ENCODE results near the gene IL17RB. TPM values are rescaled to one million over a fixed set of nuclear protein-coding genes. Genes with fewer than 3 reads are reported as not detected.

IL17RB gene
- polyA plus RNA-seq, 4 donors = 12.0 to 18.3 (median 15.2) TPM

DNA sequence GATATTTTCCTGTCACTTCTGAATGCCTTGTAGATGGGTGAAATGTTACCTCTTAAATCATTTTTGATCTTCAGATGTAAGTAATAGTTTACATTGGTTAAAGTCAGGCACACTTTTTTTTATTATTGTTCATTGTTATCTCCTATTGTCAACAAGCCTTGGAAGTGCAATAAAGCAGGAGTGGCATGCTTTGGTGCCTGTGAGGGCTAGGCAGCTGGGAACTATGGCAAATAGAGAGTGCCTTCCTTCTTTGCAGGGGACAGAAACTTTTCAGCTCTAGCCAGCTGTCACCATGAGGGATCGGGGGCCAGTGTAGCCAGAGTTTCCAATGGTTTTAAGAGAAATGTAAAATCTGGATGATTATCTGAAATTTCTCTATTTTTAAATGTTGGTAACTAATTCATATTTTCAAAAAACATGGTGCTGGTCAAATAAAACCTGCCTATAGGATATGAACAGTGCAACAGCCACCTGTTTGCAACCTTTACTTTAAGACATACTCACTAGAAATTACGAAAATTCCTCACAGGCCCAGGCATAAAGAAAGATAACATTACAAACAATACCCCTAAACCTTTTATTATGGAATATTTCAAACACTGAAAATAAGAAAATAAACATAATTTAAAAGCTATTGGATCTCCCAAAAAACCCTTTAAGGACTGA lies 54.4 kb downstream of the IL17RB start:
- no peak for DNase-seq (ENCODE audit: low read depth in 4 of 4, low spot score in 2 of 4)

DNA sequence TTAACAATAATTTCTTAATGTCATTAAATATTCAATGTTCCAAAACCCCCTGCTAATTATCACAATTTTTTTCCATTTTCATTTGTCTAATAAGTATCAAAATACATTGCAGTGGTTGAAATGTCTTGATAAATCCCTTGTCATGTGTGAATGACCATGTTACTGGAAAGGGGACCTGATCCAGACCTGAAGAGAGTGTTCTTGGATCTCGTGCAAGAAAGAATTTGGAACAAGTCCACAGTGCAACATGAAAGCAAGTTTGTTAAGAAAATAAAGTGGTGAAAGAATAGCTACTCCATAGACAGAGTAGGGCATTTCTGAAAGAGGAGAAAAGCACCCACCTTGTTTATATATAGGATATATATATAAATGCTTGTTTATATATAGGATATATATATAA lies 55.7 kb downstream of the IL17RB start:
- no peak for DNase-seq (ENCODE audit: low read depth in 4 of 4, low spot score in 2 of 4)

DNA sequence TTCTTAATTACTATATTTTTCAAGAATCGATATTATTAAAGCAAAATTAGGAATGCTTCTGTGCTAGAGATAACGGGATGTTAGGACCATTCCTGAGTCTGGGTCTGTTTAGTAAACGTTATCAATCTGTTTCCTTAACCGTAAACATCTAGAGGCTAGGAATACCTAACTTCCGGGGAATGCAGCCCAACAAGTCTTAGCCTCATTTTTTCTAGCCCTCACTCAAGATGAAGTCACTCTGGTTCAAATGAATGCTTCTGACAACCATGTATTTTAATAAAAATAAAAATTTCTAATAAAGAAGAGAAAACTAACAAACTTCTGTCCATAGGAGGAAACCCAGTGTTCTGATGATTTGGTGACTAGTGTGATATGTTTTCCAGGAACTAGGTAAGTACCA lies 56.3 kb downstream of the IL17RB start:
- DNase-seq (ENCODE audit: low read depth in 4 of 4, low spot score in 2 of 4) = no peak

DNA sequence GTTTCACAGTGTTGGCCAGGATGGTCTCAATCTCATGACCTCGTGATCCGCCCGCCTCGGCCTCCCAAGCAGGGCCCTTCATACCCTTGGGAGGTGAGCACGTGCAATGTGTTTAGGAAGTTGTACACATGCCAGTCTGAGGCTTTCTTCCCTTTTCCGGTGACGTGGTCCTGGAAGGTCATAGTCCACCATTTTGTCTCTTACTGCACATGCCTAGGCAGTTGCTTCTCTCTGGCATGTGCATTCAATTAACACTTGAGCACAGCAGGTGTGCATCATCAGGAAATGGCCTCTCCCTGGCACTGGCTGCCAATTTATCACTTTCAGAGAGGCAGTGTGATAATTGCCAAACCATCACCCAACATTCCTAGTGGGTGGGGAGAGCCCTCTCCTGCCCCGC lies 67.0 kb downstream of the IL17RB start:
- no peak for DNase-seq (ENCODE audit: low read depth in 4 of 4, low spot score in 2 of 4)

Other genes starting within 250 kb of the IL17RB start
- gene CHDH, start 149 bp upstream of the IL17RB start, polyA plus RNA-seq (ENCODE audit: insufficient read length in 4 of 4) = 10 to 100 TPM in 2 of 4 donors, 1 to 10 TPM in 2; 7.2 to 10.7 (median 9.4) TPM
- 10 to 100 TPM; 31.6 to 53.9 (median 43.4) TPM for gene ACTR8, start 35.6 kb downstream of the IL17RB start, polyA plus RNA-seq (ENCODE audit: insufficient read length in 4 of 4)
- gene SELENOK, start 45.3 kb downstream of the IL17RB start, polyA plus RNA-seq (ENCODE audit: insufficient read length in 4 of 4) = 10 to 100 TPM; 74.4 to 97.3 (median 80.7) TPM

Data from left renal cortex interstitium (tissue), 4 donors.